ENCODE measurements around the gene ADAM8.

The ADAM8 gene

DNA sequence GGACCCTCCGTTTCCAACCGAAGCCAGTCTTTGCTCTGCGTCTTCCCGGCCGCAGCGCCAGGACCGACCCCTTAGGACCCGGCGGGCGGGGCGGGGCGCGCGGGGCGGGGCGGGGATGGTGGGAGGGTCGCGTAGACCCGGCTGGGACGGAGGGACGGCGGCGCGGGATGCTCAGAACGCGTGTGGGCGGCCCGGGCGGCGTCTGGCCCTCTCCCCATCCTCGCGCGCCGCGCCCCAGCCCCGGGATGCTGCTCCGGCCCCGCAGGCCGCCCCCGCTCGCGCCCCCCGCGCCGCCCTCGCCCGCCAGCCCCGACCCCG is 46.7 kb downstream of the ADAM8 start, which contains the start of gene UTF1:
Gene UTF1 (plus strand): TSS at position 174 of the 318 bp plus-strand sequence. CDS start 72 bp downstream, at position 246.
- Histone ChIP-seq H4K20me1 (ENCODE audit: insufficient read depth, low read length) (no peaks in the 10 kb centered on the region), H3K4me2 (ENCODE audit: insufficient read depth, low read length) (no peak within 1 kb of the TSS), H3K27ac (ENCODE audit: low read length) (no peak within 1 kb of the TSS), H3K4me1 (ENCODE audit: insufficient read depth, low read length) (no peaks in the 10 kb centered on the region), H2AFZ (ENCODE audit: low read depth, low read length) (no peak within 1 kb of the TSS), H3K9me3 (ENCODE audit: insufficient read depth, low read length, severe bottlenecking) (no peaks in the 10 kb centered on the region), H3K9ac (ENCODE audit: low read depth, low read length) (no peak within 1 kb of the TSS), H3K27me3 (ENCODE audit: insufficient read depth, low read length, poor library complexity) (no peaks in the 10 kb centered on the region), H3K79me2 (ENCODE audit: insufficient read depth, low read length) (no peaks in the 10 kb centered on the region), H3K4me3 (ENCODE audit: low read depth in 1 of 2, low read length in 2 of 2) (no peak within 1 kb of the TSS), H3K36me3 (ENCODE audit: insufficient read depth, low read length) (no peaks in the 10 kb centered on the region)
- DNase-seq = no peak
- no peak for ATAC-seq (ENCODE audit: insufficient read depth, low read depth)
- TF ChIP-seq, protein P1, sequence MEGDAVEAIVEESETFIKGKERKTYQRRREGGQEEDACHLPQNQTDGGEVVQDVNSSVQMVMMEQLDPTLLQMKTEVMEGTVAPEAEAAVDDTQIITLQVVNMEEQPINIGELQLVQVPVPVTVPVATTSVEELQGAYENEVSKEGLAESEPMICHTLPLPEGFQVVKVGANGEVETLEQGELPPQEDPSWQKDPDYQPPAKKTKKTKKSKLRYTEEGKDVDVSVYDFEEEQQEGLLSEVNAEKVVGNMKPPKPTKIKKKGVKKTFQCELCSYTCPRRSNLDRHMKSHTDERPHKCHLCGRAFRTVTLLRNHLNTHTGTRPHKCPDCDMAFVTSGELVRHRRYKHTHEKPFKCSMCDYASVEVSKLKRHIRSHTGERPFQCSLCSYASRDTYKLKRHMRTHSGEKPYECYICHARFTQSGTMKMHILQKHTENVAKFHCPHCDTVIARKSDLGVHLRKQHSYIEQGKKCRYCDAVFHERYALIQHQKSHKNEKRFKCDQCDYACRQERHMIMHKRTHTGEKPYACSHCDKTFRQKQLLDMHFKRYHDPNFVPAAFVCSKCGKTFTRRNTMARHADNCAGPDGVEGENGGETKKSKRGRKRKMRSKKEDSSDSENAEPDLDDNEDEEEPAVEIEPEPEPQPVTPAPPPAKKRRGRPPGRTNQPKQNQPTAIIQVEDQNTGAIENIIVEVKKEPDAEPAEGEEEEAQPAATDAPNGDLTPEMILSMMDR (IDR thresholded peaks at IDR 0.05; ENCODE audit: borderline replicate concordance, extremely low read depth, low read length, poor library complexity, severe bottlenecking) = no peak
- no peak for TF ChIP-seq EZH2 (IDR thresholded peaks at IDR 0.05; ENCODE audit: borderline replicate concordance, low read depth, low read length, severe bottlenecking)

DNA sequence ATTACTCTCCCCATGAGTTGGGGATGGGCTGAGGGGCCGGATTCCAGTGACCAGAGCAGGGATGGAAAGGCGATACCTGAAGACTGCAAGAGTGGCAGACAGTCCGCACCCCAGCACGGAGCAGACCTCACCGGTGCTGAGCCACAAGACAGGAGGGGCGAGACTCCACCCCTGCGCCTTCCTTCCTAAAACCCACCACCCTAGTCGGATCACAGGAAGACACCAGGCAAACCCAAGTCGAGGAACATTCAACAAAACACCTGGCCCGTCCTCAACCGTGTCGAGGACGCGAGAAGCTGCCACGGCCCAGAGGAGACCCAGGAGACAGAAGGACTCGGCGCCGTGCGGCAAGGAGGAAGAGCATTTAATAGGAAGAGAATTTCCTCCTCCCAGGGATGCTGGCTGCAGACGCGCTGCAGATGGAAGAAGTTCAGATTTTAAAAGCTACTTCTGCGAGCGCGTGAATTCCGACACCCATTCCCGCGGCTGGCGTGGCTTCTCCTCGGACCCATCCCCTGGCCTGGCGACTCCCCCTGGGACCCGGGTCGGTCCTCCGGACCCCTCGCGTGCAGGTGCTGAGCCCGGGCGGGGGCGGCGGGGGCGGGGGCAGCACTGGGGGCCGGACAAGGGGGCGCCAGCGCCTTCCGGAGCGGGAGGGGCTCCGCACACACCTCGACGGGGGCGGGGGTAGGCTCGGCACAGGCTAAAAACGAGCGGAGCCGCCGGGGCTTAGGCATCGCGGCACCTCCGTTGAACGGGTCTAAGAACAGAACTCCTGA is 47.2 kb downstream of the ADAM8 start:
- no peak overlapping the region for H3K4me2 ChIP-seq (ENCODE audit: insufficient read depth, low read length)
- H3K27ac ChIP-seq (ENCODE audit: low read length) = no peak overlapping the region
- no peaks in the 10 kb centered on the region for H4K20me1 ChIP-seq (ENCODE audit: insufficient read depth, low read length)
- H3K4me3 ChIP-seq (ENCODE audit: low read depth in 1 of 2, low read length in 2 of 2) = no peak overlapping the region
- TF ChIP-seq, protein P1 (IDR thresholded peaks at IDR 0.05; ENCODE audit: borderline replicate concordance, extremely low read depth, low read length, poor library complexity, severe bottlenecking) = no peak
- TF ChIP-seq EZH2 (IDR thresholded peaks at IDR 0.05; ENCODE audit: borderline replicate concordance, low read depth, low read length, severe bottlenecking) = no peak
- H3K79me2 ChIP-seq (ENCODE audit: insufficient read depth, low read length) = no peaks in the 10 kb centered on the region
- H3K4me1 ChIP-seq (ENCODE audit: insufficient read depth, low read length) = no peaks in the 10 kb centered on the region
- ATAC-seq (ENCODE audit: insufficient read depth, low read depth) (no peak), DNase-seq (no peak)
- H3K9ac ChIP-seq (ENCODE audit: low read depth, low read length) = no peak overlapping the region
- H3K27me3 ChIP-seq (ENCODE audit: insufficient read depth, low read length, poor library complexity) = no peaks in the 10 kb centered on the region
- no peaks in the 10 kb centered on the region for H3K9me3 ChIP-seq (ENCODE audit: insufficient read depth, low read length, severe bottlenecking)
- no peak overlapping the region for H2AFZ ChIP-seq (ENCODE audit: low read depth, low read length)
- H3K36me3 ChIP-seq (ENCODE audit: insufficient read depth, low read length) = no peaks in the 10 kb centered on the region

DNA sequence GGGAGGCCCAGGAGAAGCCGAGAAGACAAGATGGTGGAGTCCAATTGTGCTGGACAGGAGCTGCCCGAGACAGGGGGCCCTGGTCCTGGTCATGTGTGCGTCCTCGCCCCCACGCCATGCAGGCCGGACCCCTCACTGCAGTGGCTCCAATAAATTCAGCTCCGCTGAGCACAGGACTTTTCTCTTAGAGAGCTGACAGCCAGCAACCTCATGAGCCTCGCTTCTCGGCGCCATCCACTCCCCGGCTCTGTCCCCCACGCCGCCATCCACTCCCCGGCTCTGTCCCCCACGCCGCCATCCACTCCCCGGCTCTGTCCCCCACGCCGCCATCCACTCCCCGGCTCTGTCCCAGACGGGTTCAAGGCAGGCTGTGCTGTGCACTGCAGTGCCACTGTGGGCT is 49.4 kb downstream of the ADAM8 start:
- Histone ChIP-seq H3K4me3 (ENCODE audit: low read depth in 1 of 2, low read length in 2 of 2) (no peak overlapping the region), H4K20me1 (ENCODE audit: insufficient read depth, low read length) (no peaks in the 10 kb centered on the region), H3K36me3 (ENCODE audit: insufficient read depth, low read length) (no peaks in the 10 kb centered on the region), H3K27me3 (ENCODE audit: insufficient read depth, low read length, poor library complexity) (no peaks in the 10 kb centered on the region), H3K79me2 (ENCODE audit: insufficient read depth, low read length) (no peaks in the 10 kb centered on the region), H3K4me2 (ENCODE audit: insufficient read depth, low read length) (no peak overlapping the region), H3K9me3 (ENCODE audit: insufficient read depth, low read length, severe bottlenecking) (no peaks in the 10 kb centered on the region), H2AFZ (ENCODE audit: low read depth, low read length) (no peak overlapping the region), H3K27ac (ENCODE audit: low read length) (no peak overlapping the region), H3K4me1 (ENCODE audit: insufficient read depth, low read length) (no peaks in the 10 kb centered on the region), H3K9ac (ENCODE audit: low read depth, low read length) (no peak overlapping the region)
- TF ChIP-seq EZH2 (IDR thresholded peaks at IDR 0.05; ENCODE audit: borderline replicate concordance, low read depth, low read length, severe bottlenecking) = no peak
- TF ChIP-seq, protein P1 (IDR thresholded peaks at IDR 0.05; ENCODE audit: borderline replicate concordance, extremely low read depth, low read length, poor library complexity, severe bottlenecking) = no peak
- no peak for DNase-seq
- no peak for ATAC-seq (ENCODE audit: insufficient read depth, low read depth)

Measured in DND-41 (cell line).